ENCODE results near the gene SEPTIN11. TPM values are rescaled to one million over a fixed set of nuclear protein-coding genes. Genes with fewer than 3 reads are reported as not detected.

Gene SEPTIN11
- total and polyA plus RNA-seq, 9 of the 15 experiments (the other 6 are each of a cell fraction or from before 2014, with no cell fraction given): 25.7 to 142 (median 84.3) TPM

GRCh38 chr4:76949276-76950051 lies at the start of gene SEPTIN11 (continued):
- TF ChIP-seq BCLAF1 (IDR thresholded peaks at IDR 0.05; ENCODE audit: borderline replicate concordance in 1 of 2, control insufficient read depth in 1 of 2, low read depth in 2 of 2, low read length in 1 of 2) (0 out of 4 replicates have a peak, but pooled peaks of 1 of the 2 experiments have one; percentile 33), CAMTA2 (CRISPR knock-in tag; conservative IDR thresholded peaks at IDR 0.05) (0 out of 2 replicates have a peak, but pooled peaks have one; percentile 35), BHLHE40 (IDR thresholded peaks at IDR 0.05; ENCODE audit: low read length) (peak; percentile 68), TSHZ1 (CRISPR knock-in tag; IDR thresholded peaks at IDR 0.05) (no peak), SP2 (IDR thresholded peaks at IDR 0.05; ENCODE audit: extremely low read depth, low read depth, low read length, poor library complexity, severe bottlenecking) (no peak), POLR2AphosphoS5 (IDR thresholded peaks at IDR 0.05; ENCODE audit: control insufficient read depth, insufficient read depth, low read depth, low read length) (peak; percentile 57; the same call in 1 of the 2 replicates), ZNF3 (CRISPR knock-in tag; IDR thresholded peaks at IDR 0.05) (no peak), MYBL2 (IDR thresholded peaks at IDR 0.05; ENCODE audit: low read depth) (no peak), MYBL2 (CRISPR knock-in tag; IDR thresholded peaks at IDR 0.05; ENCODE audit: borderline replicate concordance) (no peak), PML (IDR thresholded peaks at IDR 0.05; ENCODE audit: low read length) (peak; percentile 52; the same call in 1 of the 2 replicates), POLR2A (conservative IDR thresholded peaks at IDR 0.05) (peak; percentile 86), CREB1 (IDR thresholded peaks at IDR 0.05) (peak; percentile 62), CREB1 (CRISPR knock-in tag; IDR thresholded peaks at IDR 0.05) (peak; percentile 56; the same call in 1 of the 2 replicates), ATF7 (IDR thresholded peaks at IDR 0.05) (peak; percentile 96), GABPB1 (CRISPR knock-in tag; IDR thresholded peaks at IDR 0.05) (peak; percentile 63), TAF9B (IDR thresholded peaks at IDR 0.05; ENCODE audit: partially characterized antibody) (peak; percentile 1), NKRF (IDR thresholded peaks at IDR 0.05; ENCODE audit: borderline replicate concordance) (peak; percentile 20; the same call in 1 of the 2 replicates)
